ENCODE data around the gene CD38. TPM values are rescaled to one million over a fixed set of nuclear protein-coding genes. Genes with fewer than 3 reads are reported as not detected.
"Not testable (repeated sequence)": the region's sequence is repeated elsewhere in the genome, so short reads cannot be mapped to it uniquely, and the experiment has no call there.

The CD38 gene
- total RNA-seq, 4 donors from 2014 or later, result 2.7 to 7.5 (median 3.4) TPM; not detected in 1

- 90 to 100% methylated on average over 1 of the region's 1 CpG for WGBS, 2 donors (ENCODE audit: low coverage in 1 of 2)
- Histone ChIP-seq H3K36me3 (no peaks in the 10 kb centered on the region), H3K4me3 (no peak overlapping the region), H3K9me3 (no peaks in the 10 kb centered on the region), H3K27ac (no peak overlapping the region), H3K4me1 (no peaks in the 10 kb centered on the region), H3K27me3 (no peaks in the 10 kb centered on the region)
- no peak for DNase-seq
- TF ChIP-seq EP300 (IDR thresholded peaks at IDR 0.05; ENCODE audit: low read depth) (no peak), POLR2A (IDR thresholded peaks at IDR 0.05) (no peak), POLR2AphosphoS5 (IDR thresholded peaks at IDR 0.05) (no peak), CTCF (IDR thresholded peaks at IDR 0.05) (no peak)
- intact Hi-C loops (cut with DNase I; ENCODE audit: low total_unique reads), result no loop called here
- in situ Hi-C loops (cut with MboI; ENCODE audit: low pct_ligation_motif_present in 1 of 4, low pct_unique_long_range_greater_than_20kb in 1 of 4, low sequenced_read_pairs in 3 of 4), result no loop called here
Observed at GRCh38 chr4:15833801-15834200, 55.7 kb downstream of the CD38 start.

GRCh38 chr4:15836362-15836761 lies 58.2 kb downstream of the CD38 start:
- in situ Hi-C loops (cut with MboI; ENCODE audit: low pct_ligation_motif_present in 1 of 4, low pct_unique_long_range_greater_than_20kb in 1 of 4, low sequenced_read_pairs in 3 of 4) (no loop called here), intact Hi-C loops (cut with DNase I; ENCODE audit: low total_unique reads) (no loop called here)
- no peak for DNase-seq
- Histone ChIP-seq H3K27ac (no peak overlapping the region), H3K27me3 (no peaks in the 10 kb centered on the region), H3K4me1 (no peaks in the 10 kb centered on the region), H3K36me3 (no peaks in the 10 kb centered on the region), H3K4me3 (no peak overlapping the region), H3K9me3 (no peaks in the 10 kb centered on the region)
- no peak for TF ChIP-seq CTCF (IDR thresholded peaks at IDR 0.05)
- TF ChIP-seq POLR2AphosphoS5 (IDR thresholded peaks at IDR 0.05), result no peak
- no peak for TF ChIP-seq POLR2A (IDR thresholded peaks at IDR 0.05)
- TF ChIP-seq EP300 (IDR thresholded peaks at IDR 0.05; ENCODE audit: low read depth), result no peak

- intact Hi-C loops (cut with DNase I; ENCODE audit: low total_unique reads), result no loop called here
Observed at GRCh38 chr4:15837591-15837990, 59.5 kb downstream of the CD38 start.

GRCh38 chr4:15841194-15841730 lies 63.1 kb downstream of the CD38 start:
- H3K36me3 ChIP-seq; intact Hi-C loops (cut with DNase I; ENCODE audit: low total_unique reads); H3K9me3 ChIP-seq; H3K4me3 ChIP-seq; H3K4me1 ChIP-seq; DNase-seq; H3K27ac ChIP-seq; in situ Hi-C loops (cut with MboI; ENCODE audit: low pct_ligation_motif_present in 1 of 4, low pct_unique_long_range_greater_than_20kb in 1 of 4, low sequenced_read_pairs in 3 of 4); H3K27me3 ChIP-seq: not testable (repeated sequence)
- WGBS, 2 donors (ENCODE audit: low coverage in 1 of 2), result 67 to 96% methylated on average over 1 to 9 of the region's 16 CpGs

More at GRCh38 chr4:15837591-15837990, 59.5 kb downstream of the CD38 start:
- WGBS, 2 donors (ENCODE audit: low coverage in 1 of 2), result 96 to 100% methylated on average over 1 of the region's 1 CpG
- no peaks in the 10 kb centered on the region for H3K36me3 ChIP-seq
- TF ChIP-seq CTCF (IDR thresholded peaks at IDR 0.05) (no peak), POLR2A (IDR thresholded peaks at IDR 0.05) (no peak), POLR2AphosphoS5 (IDR thresholded peaks at IDR 0.05) (no peak), EP300 (IDR thresholded peaks at IDR 0.05; ENCODE audit: low read depth) (no peak)
- H3K27me3 ChIP-seq, result no peaks in the 10 kb centered on the region
- H3K9me3 ChIP-seq, result no peaks in the 10 kb centered on the region
- H3K27ac ChIP-seq, result no peak overlapping the region
- no peaks in the 10 kb centered on the region for H3K4me1 ChIP-seq
- H3K4me3 ChIP-seq, result no peak overlapping the region
- DNase-seq, result no peak
- in situ Hi-C loops (cut with MboI; ENCODE audit: low pct_ligation_motif_present in 1 of 4, low pct_unique_long_range_greater_than_20kb in 1 of 4, low sequenced_read_pairs in 3 of 4), result no loop called here

GRCh38 chr4:15847746-15848145 lies 69.6 kb downstream of the CD38 start:
- in situ Hi-C loops (cut with MboI; ENCODE audit: low pct_ligation_motif_present in 1 of 4, low pct_unique_long_range_greater_than_20kb in 1 of 4, low sequenced_read_pairs in 3 of 4) (no loop called here), intact Hi-C loops (cut with DNase I; ENCODE audit: low total_unique reads) (no loop called here)
- 96 to 100% methylated on average over 2 of the region's 2 CpGs for WGBS, 2 donors (ENCODE audit: low coverage in 1 of 2)
- no peaks in the 10 kb centered on the region for H3K4me1 ChIP-seq
- H3K9me3 ChIP-seq, result no peaks in the 10 kb centered on the region
- H3K27me3 ChIP-seq, result no peaks in the 10 kb centered on the region
- H3K4me3 ChIP-seq, result no peak overlapping the region
- TF ChIP-seq POLR2AphosphoS5 (IDR thresholded peaks at IDR 0.05), result no peak
- TF ChIP-seq POLR2A (IDR thresholded peaks at IDR 0.05), result no peak
- no peak for TF ChIP-seq EP300 (IDR thresholded peaks at IDR 0.05; ENCODE audit: low read depth)
- no peak for TF ChIP-seq CTCF (IDR thresholded peaks at IDR 0.05)
- DNase-seq, result no peak
- no peaks in the 10 kb centered on the region for H3K36me3 ChIP-seq
- no peak overlapping the region for H3K27ac ChIP-seq

Measured in transverse colon (tissue), 4 donors.